ENCODE results near the gene EGFL7. TPM values are rescaled to one million over a fixed set of nuclear protein-coding genes. Genes with fewer than 3 reads are reported as not detected.

The EGFL7 gene
- total RNA-seq, 1 experiment from 2014 or later: 38.0 TPM

DNA sequence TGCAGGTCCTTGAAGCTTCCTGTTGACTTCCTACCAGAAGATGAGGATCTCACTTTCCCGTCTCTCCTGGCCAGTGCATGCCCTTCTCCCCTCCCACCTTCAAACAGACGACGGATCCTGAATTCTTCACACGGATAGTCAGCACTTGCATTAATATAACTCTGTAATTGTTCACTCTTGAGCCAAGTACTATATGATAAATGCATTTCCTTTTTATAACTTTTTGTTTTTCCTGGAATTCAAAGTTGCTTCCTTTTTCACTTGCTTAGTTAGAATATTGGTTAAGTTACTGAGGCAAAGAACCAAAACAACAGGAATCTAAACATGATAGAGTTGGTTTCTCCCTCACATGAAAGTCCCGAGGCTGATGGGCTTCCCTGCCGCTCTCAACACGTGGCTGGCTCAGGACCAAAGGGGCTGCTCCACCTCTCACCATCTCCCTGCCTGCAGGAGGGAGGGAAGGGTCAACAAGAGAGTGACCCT lies 20.2 kb upstream of the EGFL7 start:
- Histone ChIP-seq H3K14ac (ENCODE audit: insufficient read depth, low read length) (no peak overlapping the region), H3K27me3 (ENCODE audit: insufficient read depth, low read length) (no peaks in the 10 kb centered on the region), H2AFZ (ENCODE audit: low read length) (no peak overlapping the region), H3K23me2 (ENCODE audit: insufficient read length, low read depth, low read length, poor library complexity, severe bottlenecking) (no peaks in the 10 kb centered on the region), H2BK15ac (ENCODE audit: low read depth, low read length) (no peak overlapping the region), H2AK5ac (ENCODE audit: insufficient read length, low read length) (no peak overlapping the region), H3K56ac (ENCODE audit: insufficient read length, low read depth, low read length) (no peak overlapping the region), H4K20me1 (ENCODE audit: control insufficient read depth, insufficient read depth, insufficient read length) (no peaks in the 10 kb centered on the region), H4K8ac (replicated peaks; ENCODE audit: insufficient read length, low read depth, low read length) (no peak overlapping the region), H3K27ac (ENCODE audit: insufficient read length, low read depth, low read length) (no peak overlapping the region), H2BK12ac (ENCODE audit: insufficient read length, low read depth, low read length) (no peak overlapping the region), H3K9me3 (ENCODE audit: control insufficient read depth, low read depth, low read length) (no peaks in the 10 kb centered on the region), H2BK120ac (ENCODE audit: low read depth, low read length, poor library complexity, severe bottlenecking) (no peak overlapping the region), H3K9ac (ENCODE audit: extremely low read depth, insufficient read length, low read length) (no peak overlapping the region), H4K5ac (ENCODE audit: insufficient read length, low read depth, low read length) (no peak overlapping the region), H3K23ac (ENCODE audit: insufficient read length, low read depth, low read length) (no peak overlapping the region), H2BK20ac (ENCODE audit: low read depth, low read length, poor library complexity, severe bottlenecking) (no peak overlapping the region), H3K79me1 (ENCODE audit: insufficient read depth, low read depth, low read length, poor library complexity, severe bottlenecking) (no peaks in the 10 kb centered on the region), H4K91ac (ENCODE audit: insufficient read length, low read depth, low read length) (no peak overlapping the region), H3T11ph (ENCODE audit: low read length) (no peak overlapping the region), H3K4ac (ENCODE audit: low read depth, low read length) (no peak overlapping the region), H3K18ac (ENCODE audit: insufficient read length, low read depth, low read length) (no peak overlapping the region), H3K4me2 (ENCODE audit: insufficient read depth, insufficient read length, low read length) (no peak overlapping the region), H3K4me1 (ENCODE audit: insufficient read depth, low read length) (no peaks in the 10 kb centered on the region), H3K79me2 (ENCODE audit: insufficient read depth, low read length) (no peaks in the 10 kb centered on the region), H2BK5ac (ENCODE audit: insufficient read length, low read length) (no peak overlapping the region)
- H3K9me3 Mint-ChIP-seq: no peaks in the 10 kb centered on the region
- DNase-seq: no peak
- peaks cover 3 to 7% of the 10 kb centered on the region in 2 experiments; a peak in 3 of 4 replicates for H3K4me1 Mint-ChIP-seq
- peaks cover 21% of the 10 kb centered on the region for H3K27me3 Mint-ChIP-seq (ENCODE audit: low read depth)
- WGBS (ENCODE audit: extremely low coverage, insufficient read length, low lambda C conversion rate): no CpG with 5 or more reads among the region's 7 CpGs
- TF ChIP-seq, protein P1, sequence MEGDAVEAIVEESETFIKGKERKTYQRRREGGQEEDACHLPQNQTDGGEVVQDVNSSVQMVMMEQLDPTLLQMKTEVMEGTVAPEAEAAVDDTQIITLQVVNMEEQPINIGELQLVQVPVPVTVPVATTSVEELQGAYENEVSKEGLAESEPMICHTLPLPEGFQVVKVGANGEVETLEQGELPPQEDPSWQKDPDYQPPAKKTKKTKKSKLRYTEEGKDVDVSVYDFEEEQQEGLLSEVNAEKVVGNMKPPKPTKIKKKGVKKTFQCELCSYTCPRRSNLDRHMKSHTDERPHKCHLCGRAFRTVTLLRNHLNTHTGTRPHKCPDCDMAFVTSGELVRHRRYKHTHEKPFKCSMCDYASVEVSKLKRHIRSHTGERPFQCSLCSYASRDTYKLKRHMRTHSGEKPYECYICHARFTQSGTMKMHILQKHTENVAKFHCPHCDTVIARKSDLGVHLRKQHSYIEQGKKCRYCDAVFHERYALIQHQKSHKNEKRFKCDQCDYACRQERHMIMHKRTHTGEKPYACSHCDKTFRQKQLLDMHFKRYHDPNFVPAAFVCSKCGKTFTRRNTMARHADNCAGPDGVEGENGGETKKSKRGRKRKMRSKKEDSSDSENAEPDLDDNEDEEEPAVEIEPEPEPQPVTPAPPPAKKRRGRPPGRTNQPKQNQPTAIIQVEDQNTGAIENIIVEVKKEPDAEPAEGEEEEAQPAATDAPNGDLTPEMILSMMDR (conservative IDR thresholded peaks at IDR 0.05): no peak
- no peaks in the 10 kb centered on the region; a peak in 1 of 7 replicates for H3K36me3 Mint-ChIP-seq (ENCODE audit: insufficient read depth in 1 of 3, low read depth in 3 of 3)
- no peak overlapping the region for H3K27ac Mint-ChIP-seq
- no peak overlapping the region for H3K4me3 Mint-ChIP-seq

Data from H9 (cell line).